ENCODE measurements around the gene PPL. TPM values are rescaled to one million over a fixed set of nuclear protein-coding genes. Genes with fewer than 3 reads are reported as not detected.
A peak's percentile ranks its signal among the peaks of the same experiment; 100 is the strongest.

The PPL gene
- total RNA-seq, 1 experiment from 2014 or later: 49.1 TPM

DNA sequence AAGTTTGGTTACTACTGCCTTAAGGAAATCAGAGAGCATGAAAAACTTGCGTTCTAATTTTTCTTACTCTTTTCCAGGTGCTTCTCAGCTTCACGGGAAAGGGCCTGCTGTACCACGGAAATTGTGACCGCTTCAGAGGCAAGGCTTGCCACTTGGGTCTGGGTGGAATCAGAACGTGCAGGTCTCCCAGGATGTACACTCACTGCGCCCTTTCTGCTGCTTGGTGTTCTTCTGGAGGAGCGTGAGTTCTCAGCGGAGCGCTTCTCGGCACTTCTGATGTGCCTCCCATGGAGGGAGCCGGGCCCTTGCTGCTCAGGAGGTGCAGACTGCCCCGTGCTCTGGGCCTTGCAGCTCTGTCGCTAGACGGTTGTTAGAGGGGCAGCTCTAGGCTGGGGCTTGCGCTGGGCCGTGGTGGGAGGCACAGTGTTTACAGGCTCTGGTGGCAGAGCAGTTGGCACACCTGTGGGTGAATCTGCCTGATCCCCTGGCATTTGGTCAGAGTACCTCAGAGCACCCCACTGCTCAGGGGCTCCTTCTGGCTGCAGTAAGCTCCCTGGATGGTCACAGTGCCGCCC lies 56.9 kb downstream of the PPL start:
- no TSS peak for BruUV-seq (replicated peaks)
- TF ChIP-seq, protein P1, sequence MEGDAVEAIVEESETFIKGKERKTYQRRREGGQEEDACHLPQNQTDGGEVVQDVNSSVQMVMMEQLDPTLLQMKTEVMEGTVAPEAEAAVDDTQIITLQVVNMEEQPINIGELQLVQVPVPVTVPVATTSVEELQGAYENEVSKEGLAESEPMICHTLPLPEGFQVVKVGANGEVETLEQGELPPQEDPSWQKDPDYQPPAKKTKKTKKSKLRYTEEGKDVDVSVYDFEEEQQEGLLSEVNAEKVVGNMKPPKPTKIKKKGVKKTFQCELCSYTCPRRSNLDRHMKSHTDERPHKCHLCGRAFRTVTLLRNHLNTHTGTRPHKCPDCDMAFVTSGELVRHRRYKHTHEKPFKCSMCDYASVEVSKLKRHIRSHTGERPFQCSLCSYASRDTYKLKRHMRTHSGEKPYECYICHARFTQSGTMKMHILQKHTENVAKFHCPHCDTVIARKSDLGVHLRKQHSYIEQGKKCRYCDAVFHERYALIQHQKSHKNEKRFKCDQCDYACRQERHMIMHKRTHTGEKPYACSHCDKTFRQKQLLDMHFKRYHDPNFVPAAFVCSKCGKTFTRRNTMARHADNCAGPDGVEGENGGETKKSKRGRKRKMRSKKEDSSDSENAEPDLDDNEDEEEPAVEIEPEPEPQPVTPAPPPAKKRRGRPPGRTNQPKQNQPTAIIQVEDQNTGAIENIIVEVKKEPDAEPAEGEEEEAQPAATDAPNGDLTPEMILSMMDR (IDR thresholded peaks at IDR 0.05; ENCODE audit: unreplicated experiment): no peak
- DNase-seq (ENCODE audit: unreplicated experiment): no peak
- ChIA-PET CTCF (interaction anchor here (0.9 kb wide), 1 partner anchor 14 kb away, joined by 3 read pairs; no protein-coding TSS in a partner anchor), POLR2A (interaction anchor here (0.6 to 1.6 kb wide), 5 partner anchors 8 to 186 kb away, joined by 3 to 5 read pairs (median 3); partner anchors contain the start of genes GLYR1, NUDT16L1, SEC14L5 and UBN1)
- H3K36me3 Mint-ChIP-seq (ENCODE audit: insufficient read depth, unreplicated experiment): peaks cover 93% of the 10 kb centered on the region
- no peaks in the 10 kb centered on the region for H3K27me3 Mint-ChIP-seq (ENCODE audit: insufficient read depth, unreplicated experiment)
- no peaks in the 10 kb centered on the region for H3K9me3 Mint-ChIP-seq (ENCODE audit: unreplicated experiment)
- H3K27ac Mint-ChIP-seq (ENCODE audit: low read depth, unreplicated experiment): no peak overlapping the region
- peaks cover 31% of the 10 kb centered on the region for H3K4me1 Mint-ChIP-seq (ENCODE audit: insufficient read depth, unreplicated experiment)
- intact Hi-C loops (cut with micrococcal nuclease): loop anchor here (10.0 kb wide), 1 partner anchor 55 kb away; the partner anchor contains the start of gene PPL
- no peak overlapping the region for H3K4me3 Mint-ChIP-seq (ENCODE audit: unreplicated experiment)

DNA sequence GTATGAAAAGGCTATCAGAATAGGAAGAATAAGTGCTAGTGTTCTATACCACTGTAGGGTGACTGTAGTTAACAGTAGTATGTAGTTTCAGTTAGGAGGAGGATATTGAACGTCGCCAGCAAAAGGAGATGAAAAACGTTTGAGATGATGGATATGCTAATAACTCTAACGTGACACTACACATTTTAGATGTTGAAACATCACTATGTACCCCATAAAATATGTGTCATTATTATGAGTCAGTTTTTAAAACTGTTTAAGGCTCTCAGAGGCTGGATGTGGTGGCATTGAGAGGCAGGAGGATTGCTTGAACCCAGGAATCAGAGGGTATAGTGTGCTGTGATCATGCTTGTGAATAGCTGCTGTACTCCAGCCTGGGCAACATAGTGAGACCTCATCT lies 57.9 kb downstream of the PPL start:
- no peak for DNase-seq (ENCODE audit: unreplicated experiment)
- H3K4me1 Mint-ChIP-seq (ENCODE audit: insufficient read depth, unreplicated experiment): peaks cover 24% of the 10 kb centered on the region
- peaks cover 93% of the 10 kb centered on the region for H3K36me3 Mint-ChIP-seq (ENCODE audit: insufficient read depth, unreplicated experiment)
- no peaks in the 10 kb centered on the region for H3K27me3 Mint-ChIP-seq (ENCODE audit: insufficient read depth, unreplicated experiment)
- H3K9me3 Mint-ChIP-seq (ENCODE audit: unreplicated experiment): no peaks in the 10 kb centered on the region
- ChIA-PET POLR2A (interaction anchor here (0.8 to 1.0 kb wide), 2 partner anchors 9 to 79 kb away, joined by 3 read pairs; partner anchors contain the start of gene SEC14L5), CTCF (interaction anchor here (0.5 to 1.1 kb wide), 2 partner anchors 78 to 147 kb away, joined by 3 to 4 read pairs; no protein-coding TSS in a partner anchor)
- TF ChIP-seq, protein P1 (IDR thresholded peaks at IDR 0.05; ENCODE audit: unreplicated experiment): no peak
- no TSS peak for BruUV-seq (replicated peaks)
- no peak overlapping the region for H3K4me3 Mint-ChIP-seq (ENCODE audit: unreplicated experiment)
- intact Hi-C loops (cut with micrococcal nuclease): no loop called here
- H3K27ac Mint-ChIP-seq (ENCODE audit: low read depth, unreplicated experiment): peak overlapping the region; percentile 32

DNA sequence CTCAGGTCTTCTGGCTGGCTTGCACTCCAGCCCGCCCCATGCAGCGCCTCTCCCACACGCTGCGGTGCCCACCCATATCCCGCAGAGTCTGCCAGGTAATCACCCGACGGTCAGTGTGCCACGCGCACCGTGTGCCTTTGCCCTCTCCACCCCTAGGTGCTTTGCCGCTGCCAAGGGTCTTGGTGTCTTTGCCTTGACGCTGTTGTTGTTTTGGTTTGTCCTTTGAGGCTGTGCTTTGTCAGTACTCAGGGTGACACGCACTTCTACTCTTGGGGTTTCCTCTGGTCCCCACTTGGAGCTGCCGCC lies 59.6 kb downstream of the PPL start:
- CTCF ChIA-PET: no interaction called here
- POLR2A ChIA-PET: no interaction called here
- DNase-seq (ENCODE audit: unreplicated experiment): no peak
- H3K9me3 Mint-ChIP-seq (ENCODE audit: unreplicated experiment): no peaks in the 10 kb centered on the region
- no peak overlapping the region for H3K27ac Mint-ChIP-seq (ENCODE audit: low read depth, unreplicated experiment)
- H3K27me3 Mint-ChIP-seq (ENCODE audit: insufficient read depth, unreplicated experiment): no peaks in the 10 kb centered on the region
- TF ChIP-seq, protein P1 (IDR thresholded peaks at IDR 0.05; ENCODE audit: unreplicated experiment): no peak
- peaks cover 93% of the 10 kb centered on the region for H3K36me3 Mint-ChIP-seq (ENCODE audit: insufficient read depth, unreplicated experiment)
- intact Hi-C loops (cut with micrococcal nuclease): no loop called here
- BruUV-seq (replicated peaks): no TSS peak
- peaks cover 13% of the 10 kb centered on the region for H3K4me1 Mint-ChIP-seq (ENCODE audit: insufficient read depth, unreplicated experiment)
- no peak overlapping the region for H3K4me3 Mint-ChIP-seq (ENCODE audit: unreplicated experiment)

DNA sequence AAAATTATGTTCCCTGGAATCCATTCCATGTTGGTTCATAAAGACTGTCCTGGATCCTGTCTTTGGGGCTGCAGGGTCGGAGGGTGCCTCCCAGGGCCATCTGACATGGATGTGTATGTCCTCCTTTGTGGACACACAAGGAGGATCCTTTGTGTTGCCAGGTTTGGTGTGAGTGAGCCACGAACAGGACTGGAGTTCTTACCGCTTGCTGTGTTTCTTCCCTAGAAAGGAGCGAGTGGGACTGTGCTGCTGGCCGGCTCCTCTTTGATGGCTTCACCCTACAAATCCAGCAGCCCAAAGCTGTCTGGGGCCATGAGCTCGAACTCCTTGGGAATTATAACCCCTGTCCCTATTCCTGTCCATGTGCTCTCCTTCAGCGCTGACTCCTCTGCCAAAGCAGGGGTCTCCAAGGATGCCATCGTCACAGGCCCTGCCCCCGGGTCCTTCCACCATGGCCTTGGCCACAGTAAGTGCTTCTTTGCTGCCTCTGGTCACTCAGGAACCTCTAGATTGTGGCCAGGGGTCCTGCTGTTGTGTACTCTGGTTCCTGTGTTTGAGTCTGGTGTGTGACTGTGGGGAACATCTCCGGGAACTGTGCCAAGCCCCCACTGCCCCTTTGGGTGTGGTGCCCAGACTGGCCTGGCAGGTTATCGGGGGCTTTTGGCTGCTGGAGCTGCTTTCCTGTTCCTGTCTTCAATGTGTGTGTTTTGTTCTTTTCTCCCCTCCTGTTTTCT lies 60.1 kb downstream of the PPL start:
- H3K4me3 Mint-ChIP-seq (ENCODE audit: unreplicated experiment): no peak overlapping the region
- no peaks in the 10 kb centered on the region for H3K9me3 Mint-ChIP-seq (ENCODE audit: unreplicated experiment)
- TF ChIP-seq, protein P1 (IDR thresholded peaks at IDR 0.05; ENCODE audit: unreplicated experiment): no peak
- CTCF ChIA-PET: interaction anchor here (1.0 kb wide), 1 partner anchor 80 kb away, joined by 3 read pairs; no protein-coding TSS in a partner anchor
- BruUV-seq (replicated peaks): no TSS peak
- DNase-seq (ENCODE audit: unreplicated experiment): no peak
- POLR2A ChIA-PET: interaction anchor here (1.9 kb wide), 1 partner anchor 19 kb away, joined by 4 read pairs; no protein-coding TSS in a partner anchor
- peaks cover 93% of the 10 kb centered on the region for H3K36me3 Mint-ChIP-seq (ENCODE audit: insufficient read depth, unreplicated experiment)
- H3K27ac Mint-ChIP-seq (ENCODE audit: low read depth, unreplicated experiment): no peak overlapping the region
- no peaks in the 10 kb centered on the region for H3K27me3 Mint-ChIP-seq (ENCODE audit: insufficient read depth, unreplicated experiment)
- intact Hi-C loops (cut with micrococcal nuclease): no loop called here
- H3K4me1 Mint-ChIP-seq (ENCODE audit: insufficient read depth, unreplicated experiment): peaks cover 8% of the 10 kb centered on the region
